HepG2 (cell line): ENCODE measurements around the gene LENG1. TPM values are rescaled to one million over a fixed set of nuclear protein-coding genes. Genes with fewer than 3 reads are reported as not detected.

ENCODE experiments used
- FOXK1 ChIP-seq: sonication (generic); formaldehyde crosslinking; IDR thresholded peaks from 2 replicates; pipeline ENCODE4 v1.4.0; 2020; ENCODE audit warnings: low read depth, missing genetic modification reagents, borderline replicate concordance
- KLF13 ChIP-seq: sonication (generic); formaldehyde crosslinking; IDR thresholded peaks from 2 replicates; pipeline ENCODE4 v1.4.0; 2020; ENCODE audit warnings: mild to moderate bottlenecking, missing genetic modification reagents
- KMT2A ChIP-seq: sonication (generic); formaldehyde crosslinking; IDR thresholded peaks from 2 replicates; pipeline ENCODE4 v1.4.0; 2020; ENCODE audit warnings: missing genetic modification reagents
- MEIS2 ChIP-seq: sonication (generic); formaldehyde crosslinking; IDR thresholded peaks from 2 replicates; pipeline ENCODE4 v1.9.0; 2021; ENCODE audit warnings: mild to moderate bottlenecking, missing genetic modification reagents
- MTA1 ChIP-seq: sonication (generic); formaldehyde crosslinking; IDR thresholded peaks from 2 replicates; pipeline ENCODE4 v1.4.0; 2020; ENCODE audit warnings: missing genetic modification reagents, mild to moderate bottlenecking, borderline replicate concordance
- MXI1 ChIP-seq: IDR thresholded peaks from 3 replicates; pipeline ENCODE4 v1.6.1; 2012; ENCODE audit warnings: low read depth, low read length, inconsistent platforms, borderline replicate concordance
- RFXANK ChIP-seq: IDR thresholded peaks from 2 replicates; pipeline ENCODE4 v1.6.1; 2016
- THAP11 ChIP-seq: IDR thresholded peaks from 2 replicates; pipeline ENCODE4 v1.6.1; 2016; ENCODE audit warnings: missing biosample characterization, missing genetic modification reagents
- ZBTB38 ChIP-seq: sonication (generic); formaldehyde crosslinking; IDR thresholded peaks from 2 replicates; pipeline ENCODE4 v1.5.1; 2020; ENCODE audit warnings: mild to moderate bottlenecking, missing genetic modification reagents
- ZNF572 ChIP-seq: sonication (generic); formaldehyde crosslinking; IDR thresholded peaks from 2 replicates; pipeline ENCODE4 v1.5.1; 2020; ENCODE audit warnings: mild to moderate bottlenecking, missing genetic modification reagents
- ZNF589 ChIP-seq: sonication (generic); formaldehyde crosslinking; conservative IDR thresholded peaks from 2 replicates; pipeline ENCODE4 v1.8.0; 2022; ENCODE audit warnings: mild to moderate bottlenecking, moderate library complexity, missing genetic modification reagents
- ZNF607 ChIP-seq: sonication (generic); formaldehyde crosslinking; IDR thresholded peaks from 2 replicates; pipeline ENCODE4 v1.5.1; 2020; ENCODE audit warnings: missing genetic modification reagents, mild to moderate bottlenecking, borderline replicate concordance
- ZSCAN12 ChIP-seq: sonication (generic); formaldehyde crosslinking; IDR thresholded peaks from 2 replicates; pipeline ENCODE4 v1.9.0; 2021; ENCODE audit warnings: mild to moderate bottlenecking, missing genetic modification reagents
- polyA plus RNA-seq, 8 experiments: library from polyadenylated mRNA; depleted of rRNA in 3 of 8; stranded (reverse) in 7 of 8; unstranded in 1 of 8; fragments of >200 nt; fragmentation: Illumina TruSeq in 4 of 8; extraction: Trizol in 4 of 8; gene quantifications; 2 replicates each; pipeline versions ENCODE4 v1.2.1 to v1.2.3, GENCODE V29; 2011 to 2016; ENCODE audit warnings: low read depth in 4 of 8, missing spikeins in 1 of 8, mixed read lengths in 1 of 8; ENCODE audit not compliant: insufficient read depth in 1 of 8
- total RNA-seq, 5 experiments: library from RNA; depleted of rRNA; stranded (reverse); fragments of >200 nt; fragmentation: Illumina TruSeq; extraction: Trizol; gene quantifications; 2 replicates each; pipeline ENCODE4 v1.2.3, GENCODE V29; 2016; ENCODE audit warnings: low read depth in 1 of 5
- TF ChIP-seq, protein P1 (sequence below): IDR thresholded peaks from 2 replicates; pipeline ENCODE4 v1.6.1; 2016; ENCODE audit warnings: missing compliant biosample characterization, missing genetic modification reagents, borderline replicate concordance
- TF ChIP-seq, protein P2 (sequence below): IDR thresholded peaks from 2 replicates; pipeline ENCODE4 v1.6.1; 2016; ENCODE audit warnings: low read depth, borderline replicate concordance
- TF ChIP-seq, protein P3 (sequence below): sonication (generic); formaldehyde crosslinking; IDR thresholded peaks from 2 replicates; pipeline ENCODE4 v1.5.0; 2020; ENCODE audit warnings: mild to moderate bottlenecking, low read depth, missing genetic modification reagents, borderline replicate concordance

The LENG1 gene
- total and polyA plus RNA-seq, 2 of the 13 experiments (the other 11 are each of a cell fraction or from before 2014, with no cell fraction given), result 1.8 to 3.8 TPM

DNA sequence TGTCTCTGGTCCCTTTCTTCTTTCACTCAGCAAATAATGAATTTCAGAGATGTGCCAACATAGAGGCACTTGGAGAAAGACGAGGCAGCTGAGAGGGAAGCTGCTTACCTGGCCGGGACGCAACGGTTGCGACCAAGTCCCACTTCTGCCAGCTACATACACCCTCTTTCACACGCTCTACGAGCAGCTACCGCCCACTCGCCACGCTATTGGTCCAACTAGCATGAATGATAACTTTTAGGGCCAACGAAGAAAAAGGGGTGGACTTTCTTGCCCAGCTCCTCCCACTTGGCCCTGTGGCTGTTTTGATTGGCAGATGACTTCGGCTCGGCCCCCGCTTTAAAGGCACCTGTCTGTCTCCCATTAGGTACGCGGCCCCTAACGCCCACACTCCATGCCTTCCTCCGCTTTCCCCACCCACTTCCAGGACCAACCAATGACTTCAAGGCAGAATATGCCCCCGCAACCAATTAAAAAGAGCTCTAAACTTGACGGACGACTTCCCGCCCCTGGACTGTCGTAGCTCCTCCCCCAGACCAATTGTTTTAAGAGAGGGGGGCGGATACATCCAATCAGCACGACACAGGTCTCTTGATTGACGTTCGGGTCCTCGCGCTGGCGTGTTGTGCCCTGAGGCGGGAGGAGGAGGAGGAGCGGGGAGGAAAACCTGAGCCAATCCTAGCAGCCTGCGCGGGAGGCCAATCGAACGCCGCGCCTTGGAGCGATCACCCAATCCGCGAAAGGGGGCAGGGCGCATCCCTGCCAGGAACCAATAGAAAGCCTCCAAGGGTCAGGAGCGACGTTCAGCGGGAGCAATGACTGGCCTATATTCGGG is 22.4 kb downstream of the LENG1 start (continued):
- TF ChIP-seq, protein P1, sequence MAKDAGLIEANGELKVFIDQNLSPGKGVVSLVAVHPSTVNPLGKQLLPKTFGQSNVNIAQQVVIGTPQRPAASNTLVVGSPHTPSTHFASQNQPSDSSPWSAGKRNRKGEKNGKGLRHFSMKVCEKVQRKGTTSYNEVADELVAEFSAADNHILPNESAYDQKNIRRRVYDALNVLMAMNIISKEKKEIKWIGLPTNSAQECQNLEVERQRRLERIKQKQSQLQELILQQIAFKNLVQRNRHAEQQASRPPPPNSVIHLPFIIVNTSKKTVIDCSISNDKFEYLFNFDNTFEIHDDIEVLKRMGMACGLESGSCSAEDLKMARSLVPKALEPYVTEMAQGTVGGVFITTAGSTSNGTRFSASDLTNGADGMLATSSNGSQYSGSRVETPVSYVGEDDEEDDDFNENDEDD (CRISPR knock-in tag), result peak; percentile 41; the same call in 1 of the 2 replicates
- TF ChIP-seq MEIS2 (CRISPR knock-in tag) (peak; percentile 34; the same call in 1 of the 2 replicates), FOXK1 (CRISPR knock-in tag) (0 out of 2 replicates have a peak, but pooled peaks have one; percentile 10), MXI1 (peak; percentile 9; the same call in 1 of the 3 replicates), MTA1 (no peak), ZNF572 (CRISPR knock-in tag) (no peak), ZNF589 (CRISPR knock-in tag) (no peak), ZNF607 (CRISPR knock-in tag) (peak; percentile 9; the same call in 1 of the 2 replicates), KMT2A (no peak), ZSCAN12 (CRISPR knock-in tag) (no peak), KLF13 (CRISPR knock-in tag) (no peak), THAP11 (CRISPR knock-in tag) (peak; percentile 77), RFXANK (CRISPR knock-in tag) (no peak), ZBTB38 (CRISPR knock-in tag) (0 out of 2 replicates have a peak, but pooled peaks have one; percentile 34)
- TF ChIP-seq, protein P2, sequence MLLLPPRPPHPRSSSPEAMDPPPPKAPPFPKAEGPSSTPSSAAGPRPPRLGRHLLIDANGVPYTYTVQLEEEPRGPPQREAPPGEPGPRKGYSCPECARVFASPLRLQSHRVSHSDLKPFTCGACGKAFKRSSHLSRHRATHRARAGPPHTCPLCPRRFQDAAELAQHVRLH, result no peak; the same call in 1 of the 2 replicates
- TF ChIP-seq, protein P3, sequence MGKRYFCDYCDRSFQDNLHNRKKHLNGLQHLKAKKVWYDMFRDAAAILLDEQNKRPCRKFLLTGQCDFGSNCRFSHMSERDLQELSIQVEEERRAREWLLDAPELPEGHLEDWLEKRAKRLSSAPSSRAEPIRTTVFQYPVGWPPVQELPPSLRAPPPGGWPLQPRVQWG (CRISPR knock-in tag), result no peak
